Keratinocyte (primary cell): ENCODE data around the gene TAPBP. TPM values are rescaled to one million over a fixed set of nuclear protein-coding genes. Genes with fewer than 3 reads are reported as not detected.
A peak's percentile ranks its signal among the peaks of the same experiment; 100 is the strongest.

Experiments
- DNase-seq: peaks from one replicate; pipeline ENCODE4 v3.0.0-alpha.2; 2011; ENCODE audit warnings: low read depth, missing footprints, low spot score
- FAIRE-seq: peaks from 2 replicates; lab custom pipeline; 2011; peaks lifted over from hg19 to GRCh38; lab: Jason Lieb, UNC
- H2AFZ ChIP-seq: 2 replicates; pipeline ENCODE4 v1.6.0; 2012; ENCODE audit warnings: low read length, control low read depth, inconsistent platforms; ENCODE audit not compliant: control insufficient read depth
- H3K27ac ChIP-seq: 2 replicates; pipeline ENCODE4 v1.5.1; 2011; ENCODE audit warnings: low read length; ENCODE audit not compliant: control insufficient read depth, insufficient read depth
- H3K27me3 ChIP-seq: 3 replicates; pipeline ENCODE4 v1.6.0; 2011; ENCODE audit warnings: low read length; ENCODE audit not compliant: control insufficient read depth, insufficient read depth; ENCODE audit errors: extremely low read depth
- H3K36me3 ChIP-seq, 2 experiments: 2 replicates in 1 of 2; 3 replicates in 1 of 2; pipeline ENCODE4 v1.5.1; 2011; ENCODE audit warnings: low read length in 2 of 2, mild to moderate bottlenecking in 1 of 2; ENCODE audit not compliant: control insufficient read depth in 2 of 2, insufficient read depth in 2 of 2; ENCODE audit errors: extremely low read depth in 1 of 2
- H3K4me1 ChIP-seq: 3 replicates; pipeline ENCODE4 v1.5.1; 2011; ENCODE audit warnings: low read length; ENCODE audit not compliant: control insufficient read depth, insufficient read depth; ENCODE audit errors: extremely low read depth
- H3K4me2 ChIP-seq: 3 replicates; pipeline ENCODE4 v1.6.0; 2011; ENCODE audit warnings: low read depth, low read length; ENCODE audit not compliant: control insufficient read depth, insufficient read depth; ENCODE audit errors: extremely low read depth
- H3K4me3 ChIP-seq, 3 experiments: fragments of 200-600 bp in 1 of 3; sonication (generic) in 1 of 3; 2 replicates in 2 of 3; 3 replicates in 1 of 3; pipeline ENCODE4 v1.5.1; 2011 to 2016; ENCODE audit warnings: low read length in 3 of 3, mild to moderate bottlenecking in 3 of 3, control low read depth in 2 of 3, inconsistent platforms in 1 of 3, low read depth in 1 of 3, mixed read lengths in 1 of 3, mixed run types in 1 of 3, moderate library complexity in 1 of 3; ENCODE audit not compliant: control insufficient read depth in 2 of 3, insufficient read depth in 2 of 3; ENCODE audit errors: extremely low read depth in 1 of 3
- H3K79me2 ChIP-seq: 2 replicates; pipeline ENCODE4 v1.6.0; 2012; ENCODE audit warnings: low read length; ENCODE audit not compliant: control insufficient read depth, insufficient read depth
- H3K9ac ChIP-seq: 3 replicates; pipeline ENCODE4 v1.6.0; 2011; ENCODE audit warnings: low read length; ENCODE audit not compliant: control insufficient read depth, insufficient read depth; ENCODE audit errors: extremely low read depth
- H3K9me1 ChIP-seq: 3 replicates; pipeline ENCODE4 v1.6.0; 2011; ENCODE audit warnings: low read length; ENCODE audit not compliant: control insufficient read depth, insufficient read depth; ENCODE audit errors: extremely low read depth
- H3K9me3 ChIP-seq: 2 replicates; pipeline ENCODE4 v1.5.1; 2012; ENCODE audit warnings: low read depth, low read length; ENCODE audit not compliant: control insufficient read depth
- H4K20me1 ChIP-seq: 3 replicates; pipeline ENCODE4 v1.6.0; 2011; ENCODE audit warnings: low read length; ENCODE audit not compliant: control insufficient read depth, insufficient read depth; ENCODE audit errors: extremely low read depth
- CTCF ChIP-seq, 3 experiments: IDR thresholded peaks in 1 of 3; conservative IDR thresholded peaks in 1 of 3; optimal IDR thresholded peaks in 1 of 3; 2 replicates in 2 of 3; 3 replicates in 1 of 3; pipeline versions ENCODE3 to v1.5.1; 2011; ENCODE audit warnings: low read length in 3 of 3, mild to moderate bottlenecking in 3 of 3, moderate library complexity in 2 of 3, control low read depth in 1 of 3, inconsistent platforms in 1 of 3; ENCODE audit not compliant: insufficient read depth in 2 of 3; ENCODE audit errors: extremely low read depth in 1 of 3
- EZH2 ChIP-seq: IDR thresholded peaks from one replicate; pipeline ENCODE4 v1.6.1; 2012; ENCODE audit warnings: inconsistent platforms, mild to moderate bottlenecking, low read length, moderate library complexity
- dilution Hi-C: fragments of 300-500 bp; cut with MboI; formaldehyde crosslinking; loops from one replicate; pipeline ENCODE4 v1.7.0; 2020; ENCODE audit warnings: low sequenced_read_pairs; ENCODE audit not compliant: extremely low pct_ligation_motif_present
- polyA plus RNA-seq, 5 experiments: library from polyadenylated mRNA; depleted of rRNA in 3 of 5; stranded (reverse) in 3 of 5; stranded (forward) in 1 of 5; unstranded in 1 of 5; fragments of >200 nt; gene quantifications; 1 replicate in 1 of 5; 2 replicates in 3 of 5; 3 replicates in 1 of 5; pipeline versions ENCODE4 v1.2.1 to v1.2.3, GENCODE V29; 2011 to 2012; ENCODE audit warnings: missing spikeins in 2 of 5, low read depth in 1 of 5, low replicate concordance in 1 of 5

Gene TAPBP
- polyA plus RNA-seq, 1 donor (not counting 4 experiments of a cell fraction or from before 2014, with no cell fraction given) = 22.2 TPM

GRCh38 chr6:33299237-33299944 lies 14.5 kb downstream of the TAPBP start:
- dilution Hi-C loops = no loop called here
- Histone ChIP-seq H3K4me1 (peaks cover 14% of the 10 kb centered on the region), H4K20me1 (no peaks in the 10 kb centered on the region), H3K9me1 (no peaks in the 10 kb centered on the region), H3K4me2 (peak overlapping the region; percentile 89), H3K27ac (peak overlapping the region; percentile 89), H3K79me2 (peaks cover 24% of the 10 kb centered on the region), H3K36me3 (peaks cover 18 to 29% of the 10 kb centered on the region in 2 experiments), H3K27me3 (no peaks in the 10 kb centered on the region), H3K9ac (peak overlapping the region; percentile 88), H3K4me3 (peak overlapping the region; percentile 70 to 93 (median 91)), H2AFZ (peak overlapping the region; percentile 64), H3K9me3 (no peaks in the 10 kb centered on the region)
- TF ChIP-seq CTCF (optimal IDR thresholded peaks at IDR 0.05 in 1 of 3, IDR thresholded peaks at IDR 0.05 in 1 of 3, conservative IDR thresholded peaks at IDR 0.05 in 1 of 3; ENCODE audit: extremely low read depth in 1 of 3, insufficient read depth in 2 of 3, low read length in 3 of 3) = peak in 2 of 3 experiments; percentile 70 to 85
- no peak for TF ChIP-seq EZH2
- FAIRE-seq (peak; percentile 44), DNase-seq (no peak)

- peak within 1 kb of the TSS; percentile 70 for H2AFZ ChIP-seq
- peaks cover 14% of the 10 kb centered on the region for H3K4me1 ChIP-seq
- H4K20me1 ChIP-seq = no peaks in the 10 kb centered on the region
- H3K4me3 ChIP-seq = peak within 1 kb of the TSS; percentile 70 to 93 (median 91)
- FAIRE-seq (no peak), DNase-seq (no peak)
- peak within 1 kb of the TSS; percentile 89 for H3K4me2 ChIP-seq
- dilution Hi-C loops = no loop called here
- no peaks in the 10 kb centered on the region for H3K9me1 ChIP-seq
- no peaks in the 10 kb centered on the region for H3K9me3 ChIP-seq
- no peaks in the 10 kb centered on the region for H3K27me3 ChIP-seq
- peaks cover 15 to 23% of the 10 kb centered on the region in 2 experiments for H3K36me3 ChIP-seq
- H3K27ac ChIP-seq = peak within 1 kb of the TSS; percentile 89
- TF ChIP-seq CTCF (optimal IDR thresholded peaks at IDR 0.05 in 1 of 3, IDR thresholded peaks at IDR 0.05 in 1 of 3, conservative IDR thresholded peaks at IDR 0.05 in 1 of 3; ENCODE audit: extremely low read depth in 1 of 3, insufficient read depth in 2 of 3, low read length in 3 of 3) (no peak), EZH2 (no peak)
- peaks cover 20% of the 10 kb centered on the region for H3K79me2 ChIP-seq
- H3K9ac ChIP-seq = peak within 1 kb of the TSS; percentile 88
Observed at GRCh38 chr6:33298773-33299236, 15.1 kb downstream of the TAPBP start, which contains the start of gene RGL2. Gene RGL2, minus strand, starts transcription at chr6:33298942. Its CDS starts 332 bp downstream, at chr6:33298610.
